GM12878 (cell line): ENCODE data around the gene CCDC70. TPM values are rescaled to one million over a fixed set of nuclear protein-coding genes. Genes with fewer than 3 reads are reported as not detected.

Source experiments
- ATAC-seq: fragments of 200-7000 bp; cut with Tn5 transposase; 3 replicates; pipeline ENCODE4 v1.9.1; 2020; ENCODE audit warnings: mild to moderate bottlenecking, moderate library complexity
- BruUV-seq: library from RNA; stranded (reverse); fragments of 400-500 nt; replicated peaks from 2 replicates; lab custom pipeline; 2021; lab: Mats Ljungman, UMichigan
- CTCF ChIA-PET: fragments of 300-600 bp; sonication (Branson Sonifier 250); formaldehyde crosslinking; extraction: SDS; loops from one replicate; lab custom pipeline; 2021; ENCODE audit warnings: inconsistent platforms; lab: Yijun Ruan, JAX
- POLR2A ChIA-PET: fragments of 350-600 bp; formaldehyde crosslinking; extraction: SDS; loops from one replicate; lab custom pipeline; 2021; ENCODE audit warnings: inconsistent platforms; lab: Charles Lee
- RAD21 ChIA-PET: fragments of 300-600 bp; sonication (Branson Sonifier 250); formaldehyde crosslinking; loops from one replicate; lab custom pipeline; 2023; ENCODE audit warnings: antibody characterized with exemption; ENCODE audit not compliant: unreplicated experiment; lab: Charles Lee
- SMC1A ChIA-PET: fragments of 300-600 bp; sonication (Branson Sonifier 250); formaldehyde crosslinking; loops from one replicate; lab custom pipeline; 2023; ENCODE audit not compliant: unreplicated experiment, uncharacterized antibody; lab: Charles Lee
- DNase-seq: peaks from one replicate; pipeline ENCODE4 v3.0.0-alpha.2; 2011; ENCODE audit warnings: low read depth, low spot score
- FAIRE-seq: peaks from 3 replicates; lab custom pipeline; 2011; peaks lifted over from hg19 to GRCh38; lab: Jason Lieb, UNC
- H2AFZ ChIP-seq: 2 replicates; pipeline ENCODE4 v1.6.0; 2011; ENCODE audit warnings: low read depth, low read length, control low read depth; ENCODE audit not compliant: control insufficient read depth
- H3K27ac ChIP-seq: 2 replicates; pipeline ENCODE4 v1.5.1; 2011; ENCODE audit warnings: control low read depth; ENCODE audit not compliant: control insufficient read depth, insufficient read depth
- H3K27me3 ChIP-seq, 2 experiments: replicated peaks in 1 of 2; 2 replicates each; pipeline versions ENCODE4 v1.6.0 to v1.6.1; 2011; ENCODE audit warnings: low read length in 1 of 2; ENCODE audit not compliant: control insufficient read depth in 2 of 2, insufficient read depth in 2 of 2
- H3K36me3 ChIP-seq, 2 experiments: 2 replicates each; pipeline ENCODE4 v1.5.1; 2011; ENCODE audit warnings: low read length in 1 of 2; ENCODE audit not compliant: control insufficient read depth in 2 of 2, insufficient read depth in 2 of 2
- H3K4me1 ChIP-seq: 2 replicates; pipeline ENCODE4 v1.6.1; 2011; ENCODE audit warnings: mild to moderate bottlenecking, low read length, moderate library complexity, mixed read lengths; ENCODE audit not compliant: control insufficient read depth, insufficient read depth
- H3K4me2 ChIP-seq: 2 replicates; pipeline ENCODE4 v1.6.0; 2011; ENCODE audit warnings: control low read depth; ENCODE audit not compliant: control insufficient read depth, insufficient read depth
- H3K4me3 ChIP-seq: fragments of 200-600 bp; sonication (generic); 2 replicates; pipeline ENCODE4 v1.5.1; 2016
- H3K79me2 ChIP-seq: 2 replicates; pipeline ENCODE4 v1.6.0; 2011; ENCODE audit warnings: low read length; ENCODE audit not compliant: control insufficient read depth, insufficient read depth
- H3K9ac ChIP-seq: 2 replicates; pipeline ENCODE4 v1.8.0; 2011; ENCODE audit warnings: low read length, control low read depth, mixed read lengths; ENCODE audit not compliant: control insufficient read depth, insufficient read depth
- H3K9me3 ChIP-seq: replicated peaks from 3 replicates; pipeline ENCODE4 v1.5.1; 2011; ENCODE audit warnings: mild to moderate bottlenecking, low read length; ENCODE audit not compliant: control insufficient read depth, insufficient read depth
- H4K20me1 ChIP-seq: 2 replicates; pipeline ENCODE4 v1.6.0; 2011; ENCODE audit not compliant: control insufficient read depth, insufficient read depth
- BHLHE40 ChIP-seq, 2 experiments: fragments of 450-650 bp in 1 of 2; IDR thresholded peaks; 2 replicates each; pipeline ENCODE4 v1.6.1; 2011 to 2017; ENCODE audit warnings: low read depth in 2 of 2, borderline replicate concordance in 1 of 2, improper control_type of control experiment in 1 of 2, low read length in 1 of 2, mild to moderate bottlenecking in 1 of 2
- KDM1A ChIP-seq: fragments of 200-600 bp; sonication (generic); IDR thresholded peaks from 2 replicates; pipeline ENCODE4 v1.6.1; 2016; ENCODE audit warnings: borderline replicate concordance
- PKNOX1 ChIP-seq: fragments of 450-650 bp; IDR thresholded peaks from 2 replicates; pipeline ENCODE4 v1.6.1; 2016; ENCODE audit warnings: mild to moderate bottlenecking
- SRF ChIP-seq, 2 experiments: IDR thresholded peaks; 2 replicates each; pipeline ENCODE4 v1.6.1; 2011; ENCODE audit warnings: low read depth in 2 of 2, low read length in 2 of 2, mild to moderate bottlenecking in 1 of 2, moderate library complexity in 1 of 2
- WGBS: methylation state at CpG from one replicate; pipeline ENCODE4 v1.1.6; 2016; ENCODE audit warnings: low lambda C conversion rate; ENCODE audit not compliant: insufficient replicate concordance, insufficient coverage; ENCODE audit errors: missing lambda C conversion rate; 5-methylcytosine and 5-hydroxymethylcytosine counted together
- in situ Hi-C: fragments of 300-500 bp; cut with MboI; formaldehyde crosslinking; loops from 9 replicates; pipeline ENCODE4 v1.14.3; 2018; ENCODE audit warnings: mixed read lengths
- intact Hi-C: fragments of 100-400 bp; cut with micrococcal nuclease; formaldehyde crosslinking; loops from one replicate; pipeline ENCODE4 v1.14.2; 2022; ENCODE audit not compliant: unreplicated experiment
- polyA plus RNA-seq, 11 experiments: library from polyadenylated mRNA; depleted of rRNA in 4 of 11; unstranded in 6 of 11; stranded (reverse) in 5 of 11; fragments of >200 nt; fragmentation: Nextera tagmentation in 4 of 11; fragmentation: Illumina TruSeq in 1 of 11; extraction: Ambion mirVana in 4 of 11; extraction: Trizol in 1 of 11; gene quantifications; 1 replicate in 1 of 11; 2 replicates in 10 of 11; pipeline versions ENCODE4 v1.2.1 to v1.2.3, GENCODE V29; 2011 to 2016; ENCODE audit warnings: inconsistent platforms in 2 of 11, missing spikeins in 2 of 11, low read depth in 1 of 11
- total RNA-seq, 4 experiments: library from RNA; depleted of rRNA in 3 of 4; stranded (reverse); fragments of >200 nt in 3 of 4; fragmentation: Illumina TruSeq in 1 of 4; extraction: Trizol in 1 of 4; gene quantifications; 2 replicates each; pipeline versions ENCODE4 v1.2.1 to v1.2.3, GENCODE V29; 2013 to 2021

The CCDC70 gene
- total and polyA plus RNA-seq, 10 of the 15 experiments (the other 5 are each of a cell fraction or from before 2014, with no cell fraction given) = not detected

GRCh38 chr13:51845574-51846318 lies 16.0 kb upstream of the CCDC70 start:
- ATAC-seq (no peak), FAIRE-seq (no peak), DNase-seq (no peak)
- ChIA-PET POLR2A (no interaction called here), RAD21 (interaction anchor here (1.2 kb wide), 1 partner anchor 30 kb away, joined by 3 read pairs; no protein-coding TSS in a partner anchor), SMC1A (interaction anchor here (0.7 to 1.5 kb wide), 5 partner anchors 7 to 116 kb away, joined by 3 to 4 read pairs (median 3); no protein-coding TSS in a partner anchor), CTCF (interaction anchor here (0.6 to 2.9 kb wide), 20 partner anchors 8 to 560 kb away, joined by 3 to 10 read pairs (median 4); no protein-coding TSS in a partner anchor)
- Histone ChIP-seq H3K4me3 (no peak overlapping the region), H2AFZ (peak overlapping the region; percentile 59), H3K9me3 (no peaks in the 10 kb centered on the region), H3K27ac (no peak overlapping the region), H3K9ac (no peak overlapping the region), H3K4me1 (no peaks in the 10 kb centered on the region), H3K4me2 (no peak overlapping the region), H3K79me2 (no peaks in the 10 kb centered on the region), H3K27me3 (peaks cover 0 to 3% of the 10 kb centered on the region in 2 experiments; a peak in 2 of 4 replicates), H4K20me1 (no peaks in the 10 kb centered on the region), H3K36me3 (no peaks in the 10 kb centered on the region)
- intact Hi-C loops (loop anchor here (1.0 kb wide), 1 partner anchor 282 kb away; no protein-coding TSS in a partner anchor), in situ Hi-C loops (no loop called here)
- 7% methylated on average over 4 of the region's 5 CpGs for WGBS
- no TSS peak for BruUV-seq
- TF ChIP-seq SRF (IDR thresholded peaks at IDR 0.05; ENCODE audit: low read depth in 2 of 2, low read length in 2 of 2) (no peak), BHLHE40 (IDR thresholded peaks at IDR 0.05; ENCODE audit: borderline replicate concordance in 1 of 2, low read depth in 2 of 2, low read length in 1 of 2) (no peak), PKNOX1 (no peak), KDM1A (no peak)
